Endothelial cell of umbilical vein (primary cell): Measurements from ENCODE around the gene TBCD.

Experiments used
- EZH2 ChIP-seq: IDR thresholded peaks from 2 replicates; pipeline ENCODE4 v1.6.1; 2012; ENCODE audit warnings: borderline replicate concordance, low read depth, mild to moderate bottlenecking, moderate library complexity, low read length, inconsistent platforms; ENCODE audit not compliant: severe bottlenecking
- POLR2A ChIP-seq: IDR thresholded peaks from 2 replicates; pipeline ENCODE4 v1.6.1; 2012; ENCODE audit warnings: low read depth, mild to moderate bottlenecking, control low read depth, low read length
- TF ChIP-seq, protein P1 (sequence below): IDR thresholded peaks from 2 replicates; pipeline ENCODE4 v1.6.1; 2011; ENCODE audit not compliant: insufficient read depth, insufficient read length
- TF ChIP-seq, protein P2 (sequence below), 2 donors: IDR thresholded peaks; 1 replicate in 1 of 2; 2 replicates in 1 of 2; pipeline ENCODE4 v1.5.1; 2011; ENCODE audit warnings: low read length in 2 of 2, mild to moderate bottlenecking in 2 of 2, moderate library complexity in 2 of 2, control low read depth in 1 of 2, inconsistent platforms in 1 of 2, low read depth in 1 of 2; ENCODE audit not compliant: insufficient read depth in 1 of 2; ENCODE audit errors: extremely low read depth in 1 of 2

DNA sequence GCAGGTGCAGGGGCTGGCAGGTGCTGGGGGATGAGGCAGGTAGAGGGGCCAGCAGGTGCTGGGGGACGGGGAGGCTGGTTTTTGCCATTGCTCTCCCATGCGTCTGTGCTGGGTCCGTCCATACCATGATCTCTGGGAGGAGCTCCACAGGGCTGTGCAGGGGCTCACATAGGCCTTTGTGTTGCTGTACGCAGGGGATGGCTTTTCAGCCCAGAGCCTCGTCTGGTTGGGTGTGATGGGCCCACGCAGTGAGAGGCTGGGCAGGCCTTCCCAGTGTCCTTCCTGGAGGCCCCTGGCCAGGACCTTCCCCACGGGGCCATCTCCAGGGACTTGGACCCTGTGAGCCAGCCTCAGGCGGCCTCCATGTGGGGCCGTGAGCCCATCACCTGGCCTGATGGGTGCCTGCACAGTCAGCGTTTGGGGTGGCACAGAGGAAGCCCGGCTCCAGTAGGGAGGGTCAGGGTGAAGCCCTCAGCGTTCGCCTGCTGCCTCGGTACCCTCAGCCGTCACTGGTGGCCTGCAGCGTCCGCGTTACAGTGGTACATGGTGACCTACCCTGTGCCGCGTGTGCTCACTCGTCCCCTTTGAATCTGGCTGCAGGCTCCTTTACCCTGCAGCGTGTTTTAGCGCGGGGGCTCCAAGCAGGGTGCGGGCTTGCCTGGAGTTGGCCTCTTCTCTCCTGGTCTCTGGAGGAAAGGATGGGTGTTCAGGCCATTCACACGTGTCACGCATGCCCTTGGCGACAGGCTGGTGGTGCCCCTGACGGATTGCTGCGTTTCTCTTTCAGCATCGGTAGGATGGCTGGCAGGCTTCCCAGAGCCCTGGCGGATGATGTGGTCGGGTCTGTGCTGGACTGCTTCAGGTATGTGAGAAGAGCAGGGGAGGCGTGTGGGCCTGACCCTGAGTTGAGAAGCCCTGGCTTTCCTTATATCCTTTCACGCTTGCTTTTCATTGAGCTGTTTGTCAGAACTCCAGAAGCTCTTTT lies 57.3 kb downstream of the TBCD start:
- TF ChIP-seq, protein P1, sequence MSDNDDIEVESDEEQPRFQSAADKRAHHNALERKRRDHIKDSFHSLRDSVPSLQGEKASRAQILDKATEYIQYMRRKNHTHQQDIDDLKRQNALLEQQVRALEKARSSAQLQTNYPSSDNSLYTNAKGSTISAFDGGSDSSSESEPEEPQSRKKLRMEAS, result no peak
- TF ChIP-seq, protein P2, sequence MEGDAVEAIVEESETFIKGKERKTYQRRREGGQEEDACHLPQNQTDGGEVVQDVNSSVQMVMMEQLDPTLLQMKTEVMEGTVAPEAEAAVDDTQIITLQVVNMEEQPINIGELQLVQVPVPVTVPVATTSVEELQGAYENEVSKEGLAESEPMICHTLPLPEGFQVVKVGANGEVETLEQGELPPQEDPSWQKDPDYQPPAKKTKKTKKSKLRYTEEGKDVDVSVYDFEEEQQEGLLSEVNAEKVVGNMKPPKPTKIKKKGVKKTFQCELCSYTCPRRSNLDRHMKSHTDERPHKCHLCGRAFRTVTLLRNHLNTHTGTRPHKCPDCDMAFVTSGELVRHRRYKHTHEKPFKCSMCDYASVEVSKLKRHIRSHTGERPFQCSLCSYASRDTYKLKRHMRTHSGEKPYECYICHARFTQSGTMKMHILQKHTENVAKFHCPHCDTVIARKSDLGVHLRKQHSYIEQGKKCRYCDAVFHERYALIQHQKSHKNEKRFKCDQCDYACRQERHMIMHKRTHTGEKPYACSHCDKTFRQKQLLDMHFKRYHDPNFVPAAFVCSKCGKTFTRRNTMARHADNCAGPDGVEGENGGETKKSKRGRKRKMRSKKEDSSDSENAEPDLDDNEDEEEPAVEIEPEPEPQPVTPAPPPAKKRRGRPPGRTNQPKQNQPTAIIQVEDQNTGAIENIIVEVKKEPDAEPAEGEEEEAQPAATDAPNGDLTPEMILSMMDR (IDR thresholded peaks at IDR 0.05; ENCODE audit: extremely low read depth in 1 of 2, insufficient read depth in 1 of 2, low read depth in 1 of 2, low read length in 2 of 2), result no peak
- TF ChIP-seq POLR2A (no peak), EZH2 (no peak)
